GM21367 (cell line): Measurements from ENCODE around the gene MEI1.

Experiments used
- ATAC-seq: cut with Tn5 transposase; IDR thresholded peaks from one replicate; pipeline ENCODE4 v1.9.1; 2021; ENCODE audit not compliant: unreplicated experiment

The MEI1 gene

DNA sequence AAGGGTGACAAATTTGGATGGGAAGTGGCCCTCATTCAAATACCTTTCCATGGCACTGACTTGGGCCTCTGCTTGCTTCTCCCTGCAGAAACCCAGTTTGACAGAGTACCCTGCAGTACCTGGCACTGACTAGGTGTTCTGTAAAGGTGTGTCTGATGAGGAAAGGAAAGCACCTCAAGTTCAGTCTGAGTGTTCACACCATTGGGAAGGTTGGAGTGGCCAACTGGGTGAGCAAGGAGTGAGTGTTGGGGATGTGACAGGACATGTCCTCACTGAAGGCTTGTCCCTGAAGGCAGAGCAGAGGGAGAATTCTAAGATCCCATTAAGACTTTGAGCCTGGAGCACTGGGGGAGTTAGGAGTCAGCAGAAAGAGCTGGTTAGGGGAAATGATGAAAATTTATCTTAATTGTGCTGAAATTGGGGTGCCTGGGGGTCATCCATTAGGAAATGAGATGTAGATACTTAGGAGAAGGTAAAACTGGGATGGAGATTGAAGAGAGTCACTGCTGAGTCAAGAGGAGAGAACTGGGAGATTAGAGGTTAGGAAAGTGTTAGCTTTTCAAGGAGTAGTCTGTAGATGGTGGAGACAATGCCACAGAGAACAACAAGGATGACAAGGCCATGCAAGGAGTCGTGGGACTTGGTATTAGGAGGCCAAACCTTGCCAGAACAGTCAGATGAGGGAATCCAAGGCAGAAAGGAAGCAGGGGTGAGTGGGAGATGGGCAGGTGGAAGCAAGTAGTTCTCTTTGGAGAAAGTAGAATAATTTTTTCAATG, 139.7 kb downstream of the MEI1 start:
- ATAC-seq, result no peak

DNA sequence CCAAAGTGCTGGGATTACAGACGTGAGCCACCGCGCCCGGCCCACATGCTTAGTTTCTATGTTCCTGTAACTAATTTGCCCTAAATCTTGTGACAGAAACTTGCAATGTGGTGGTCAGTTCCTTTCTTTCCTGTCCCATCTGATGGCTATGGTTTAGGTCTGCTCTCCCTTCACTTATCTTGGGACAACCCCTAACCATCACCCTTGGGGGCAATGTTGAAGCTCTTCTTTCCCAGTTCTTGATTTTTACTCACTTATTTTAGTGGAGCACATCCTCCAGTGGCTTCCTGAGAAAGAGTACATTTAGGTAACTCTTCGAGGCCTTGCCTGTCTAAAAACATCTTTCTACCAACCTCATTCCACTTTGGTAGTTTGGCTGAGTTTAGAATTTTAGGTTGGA, 140.9 kb downstream of the MEI1 start:
- ATAC-seq, result no peak

DNA sequence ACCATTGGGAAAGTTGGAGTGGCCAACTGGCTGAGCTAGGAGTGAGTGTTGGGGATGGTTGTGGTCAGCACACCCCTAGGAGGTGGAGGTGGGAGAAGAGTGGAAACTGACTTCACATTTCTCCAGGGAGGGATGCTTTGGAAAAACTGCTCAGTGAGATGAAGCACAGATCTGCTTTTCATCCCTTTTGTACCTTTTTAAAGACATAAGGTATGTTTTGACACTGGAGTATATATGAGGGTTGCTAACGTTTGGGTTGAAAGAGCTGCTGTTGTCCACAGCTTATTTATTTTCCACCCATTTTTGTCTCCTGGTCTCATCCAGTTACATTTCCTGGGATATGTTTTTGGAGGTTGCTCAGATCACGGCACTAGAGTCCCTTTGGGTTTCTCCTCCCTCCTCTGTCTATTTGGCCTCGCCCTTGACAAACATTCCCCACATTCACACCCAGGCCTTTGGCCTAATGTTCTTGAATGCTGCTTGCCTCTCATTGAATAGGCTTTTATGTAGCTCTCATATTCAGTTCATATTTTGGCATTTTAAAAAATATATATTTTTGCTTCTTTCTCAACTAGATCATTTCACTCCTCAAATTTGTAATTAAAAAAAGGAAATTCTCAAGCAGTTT, 141.9 kb downstream of the MEI1 start:
- ATAC-seq, result no peak

DNA sequence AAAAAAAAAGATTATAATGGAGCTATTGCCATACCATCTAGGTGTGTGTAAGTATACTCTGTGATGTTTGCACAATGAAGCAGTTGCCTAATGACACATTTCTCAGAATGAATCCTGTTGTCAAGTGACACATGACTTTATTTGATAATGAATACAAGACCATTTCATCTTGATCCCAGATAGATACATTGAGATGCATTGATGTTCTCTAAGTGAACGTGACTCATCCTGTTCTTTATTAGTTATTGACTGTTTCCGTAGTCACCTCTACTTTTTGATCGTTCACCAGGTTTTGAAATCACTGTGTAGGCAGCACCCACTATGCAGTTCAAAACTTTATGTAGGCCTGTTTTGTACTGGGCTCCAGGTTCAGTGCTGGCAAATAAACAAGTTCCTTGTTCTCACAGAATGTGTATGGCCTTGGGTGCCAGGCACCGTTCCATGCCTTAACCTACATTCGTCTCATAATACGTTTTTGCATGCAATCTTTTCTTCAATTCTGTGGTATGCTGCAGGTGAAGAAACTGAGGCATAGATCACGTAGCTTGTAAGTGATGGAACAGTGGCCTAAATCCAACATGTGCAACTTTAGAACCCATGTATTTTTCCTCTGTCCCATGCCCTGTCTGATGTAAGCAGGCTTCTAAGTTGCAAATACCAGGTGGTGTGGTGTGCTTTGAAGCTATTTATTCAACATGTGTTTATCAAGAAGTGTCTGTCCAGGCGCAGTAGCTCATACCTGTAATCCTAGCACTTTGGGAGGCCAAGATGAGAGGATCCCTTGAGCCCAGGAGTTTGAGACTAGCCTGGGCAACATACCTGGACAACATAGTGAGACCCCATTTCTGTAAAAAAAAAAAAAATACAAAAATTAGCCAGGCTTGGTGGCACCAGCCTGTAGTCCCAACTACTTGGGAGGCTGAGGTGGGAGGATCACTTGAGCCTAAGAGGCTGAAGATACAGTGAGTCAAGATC, 144.0 kb downstream of the MEI1 start:
- no peak for ATAC-seq

DNA sequence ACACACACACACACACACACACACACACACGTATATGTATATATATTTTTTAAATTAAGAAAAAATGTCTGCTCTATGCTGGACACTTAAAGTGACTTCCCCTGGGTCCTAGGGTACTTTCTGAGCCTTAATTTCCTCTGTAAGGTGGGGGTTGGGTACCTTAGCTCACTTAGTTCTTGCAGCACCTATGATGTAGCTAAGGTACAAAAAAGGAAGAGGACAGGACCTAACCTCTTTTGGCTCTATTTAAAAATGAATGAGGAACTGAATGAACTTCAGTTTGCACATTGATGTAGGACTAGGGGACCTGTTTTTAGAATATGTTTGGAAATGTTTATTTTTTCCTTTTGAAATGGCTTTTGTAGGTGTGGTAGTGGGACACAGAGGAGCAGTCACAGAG, 144.7 kb downstream of the MEI1 start:
- no peak for ATAC-seq

DNA sequence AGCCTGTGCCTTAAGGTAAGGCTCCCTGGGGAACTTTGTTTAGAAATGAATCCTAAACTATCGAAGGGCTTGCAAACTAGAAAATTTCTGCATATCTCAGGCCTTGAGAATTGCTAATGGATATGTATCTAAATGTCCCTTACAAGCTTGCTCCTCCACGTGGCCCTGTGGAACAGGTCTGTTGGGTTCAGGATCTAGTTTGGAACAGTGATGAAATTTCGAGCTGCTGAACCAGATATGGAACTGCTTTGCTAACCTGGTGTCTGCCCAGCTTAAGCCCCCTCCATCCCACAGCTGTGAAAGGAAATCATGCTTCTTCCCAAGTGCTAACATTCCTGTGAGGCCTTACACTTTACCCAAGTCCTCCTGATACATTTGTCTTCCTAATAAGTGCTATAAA, 145.2 kb downstream of the MEI1 start:
- ATAC-seq, result no peak

DNA sequence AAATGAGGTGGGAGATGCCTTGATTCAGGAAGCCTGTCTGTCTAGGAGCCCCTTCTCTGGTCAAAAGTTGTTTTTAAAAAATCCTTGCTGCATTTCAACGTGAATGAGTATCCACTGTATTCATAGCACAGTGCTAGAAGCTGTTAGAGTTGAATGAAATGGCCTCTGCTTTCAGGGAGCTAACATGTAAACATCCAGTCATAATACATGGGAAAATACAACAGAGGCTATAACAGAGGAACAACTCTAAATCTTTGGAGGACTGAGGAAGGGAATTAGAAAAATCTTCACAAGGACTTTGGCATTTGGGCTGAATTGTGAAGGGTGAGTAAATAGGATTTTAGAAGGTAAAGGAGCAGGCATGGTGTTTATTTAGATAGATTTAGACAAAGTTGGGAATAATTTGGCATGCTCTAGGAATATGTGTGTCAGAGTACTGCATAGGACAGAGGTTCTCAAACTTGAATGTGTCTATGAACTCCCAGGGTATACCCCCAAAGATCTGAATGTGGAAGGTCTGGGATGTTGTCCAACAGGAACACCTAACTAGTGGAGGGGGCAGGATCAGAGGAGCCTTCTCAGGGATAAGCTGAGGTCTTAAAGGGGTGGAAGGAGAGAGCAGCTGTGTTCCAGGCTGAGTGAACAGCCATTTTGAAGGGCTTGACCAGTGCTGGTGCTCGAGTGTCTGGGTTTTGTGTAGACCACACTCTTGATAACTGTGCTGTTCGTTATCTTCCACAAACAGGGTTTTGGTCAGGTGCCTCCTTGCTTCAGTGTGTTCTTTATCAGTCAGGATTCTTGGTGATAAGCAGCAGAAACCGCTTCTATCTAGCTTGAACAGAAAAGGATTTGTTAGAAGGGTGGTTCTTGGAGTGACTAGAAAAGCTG, 146.3 kb downstream of the MEI1 start:
- no peak for ATAC-seq

DNA sequence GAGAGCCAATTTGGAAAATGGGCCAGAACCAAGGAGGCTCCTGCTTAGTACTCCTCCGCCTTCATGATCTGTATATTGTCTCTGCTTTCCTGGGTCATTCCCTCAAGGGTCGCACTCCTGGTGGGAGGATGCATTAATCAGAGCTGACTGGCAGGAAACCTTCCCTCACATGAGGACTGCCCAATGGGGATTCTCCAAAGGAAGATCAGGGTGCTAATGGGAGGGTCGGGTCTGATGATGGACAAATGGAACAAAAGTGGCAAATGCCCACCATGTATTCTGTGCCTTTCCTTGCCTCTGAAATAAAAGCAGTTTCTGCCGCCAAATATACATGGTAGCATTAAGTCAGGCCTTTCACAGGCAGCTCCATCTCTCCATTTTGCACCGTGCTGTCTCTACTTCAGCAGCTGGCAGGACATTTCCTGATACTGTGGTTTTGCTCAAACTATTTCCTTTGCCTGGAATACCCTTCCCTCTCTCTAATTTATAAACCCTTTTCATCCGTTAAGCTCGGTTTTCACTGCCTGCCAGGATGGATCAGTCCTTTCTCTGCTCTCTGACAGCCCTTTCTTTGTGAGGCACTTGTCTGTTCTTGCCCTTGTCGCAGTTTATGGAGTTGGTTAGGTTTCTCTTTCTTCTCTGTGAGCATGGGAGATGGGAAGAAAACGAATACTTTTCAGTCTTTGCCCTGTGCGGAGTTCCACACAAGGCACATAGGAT, 147.1 kb downstream of the MEI1 start:
- ATAC-seq, result no peak

DNA sequence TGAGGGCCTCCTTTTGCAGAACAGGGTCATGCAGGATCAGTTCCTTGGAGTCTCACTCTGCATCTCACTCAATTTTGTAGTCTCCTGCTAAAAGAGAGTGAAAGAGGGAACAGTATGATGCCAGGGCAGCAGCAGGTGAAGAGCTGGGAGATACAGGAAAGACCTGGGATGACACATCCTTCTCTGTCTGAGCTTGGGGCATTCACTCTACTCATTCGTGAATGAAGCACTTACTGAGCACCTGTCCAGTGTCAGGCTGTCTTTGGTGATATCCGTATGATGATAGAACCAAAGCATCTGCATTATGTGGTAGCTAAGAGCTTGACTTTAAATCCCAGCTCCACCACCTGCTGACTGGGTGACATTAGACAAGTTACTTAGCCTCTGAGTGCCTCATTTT, 148.0 kb downstream of the MEI1 start:
- no peak for ATAC-seq

DNA sequence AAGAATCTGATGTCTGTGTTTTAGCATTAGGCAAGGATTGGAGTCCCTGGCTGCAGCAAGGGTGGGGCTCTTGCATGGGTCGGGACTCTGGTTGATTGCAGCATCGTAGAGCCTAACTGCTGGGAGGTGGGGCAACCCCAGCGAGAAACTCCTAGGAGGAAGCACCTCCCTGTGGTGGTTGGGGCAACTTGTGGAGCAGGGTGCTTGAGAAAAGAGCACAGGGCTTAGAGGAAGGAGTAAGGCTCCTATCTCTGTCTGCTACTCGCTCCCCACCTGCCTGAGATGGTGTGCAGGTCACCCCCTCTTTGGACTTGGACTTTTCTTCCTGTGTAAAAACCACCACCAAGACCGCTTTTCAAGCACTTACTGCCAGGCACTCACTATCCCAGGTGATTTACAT, 149.2 kb downstream of the MEI1 start:
- no peak for ATAC-seq
